ENCODE results near the gene RINL.

The RINL gene

GRCh38 chr19:38840583-38840968 lies 37.5 kb downstream of the RINL start:
- Histone ChIP-seq H3K36me3 (ENCODE audit: insufficient read depth, low read length) (peaks cover 98% of the 10 kb centered on the region), H3K9me3 (ENCODE audit: insufficient read depth, low read length, severe bottlenecking) (no peaks in the 10 kb centered on the region), H3K27ac (ENCODE audit: low read length) (no peak overlapping the region), H3K9ac (ENCODE audit: low read depth, low read length) (no peak overlapping the region), H3K79me2 (ENCODE audit: insufficient read depth, low read length) (peaks cover 58% of the 10 kb centered on the region), H2AFZ (ENCODE audit: low read depth, low read length) (no peak overlapping the region), H3K4me3 (ENCODE audit: low read depth in 1 of 2, low read length in 2 of 2) (no peak overlapping the region), H4K20me1 (ENCODE audit: insufficient read depth, low read length) (peaks cover 87% of the 10 kb centered on the region), H3K4me2 (ENCODE audit: insufficient read depth, low read length) (no peak overlapping the region), H3K4me1 (ENCODE audit: insufficient read depth, low read length) (peaks cover 19% of the 10 kb centered on the region), H3K27me3 (ENCODE audit: insufficient read depth, low read length, poor library complexity) (no peaks in the 10 kb centered on the region)
- TF ChIP-seq EZH2 (IDR thresholded peaks at IDR 0.05; ENCODE audit: borderline replicate concordance, low read depth, low read length, severe bottlenecking): no peak
- DNase-seq: no peak
- no peak for ATAC-seq (ENCODE audit: insufficient read depth, low read depth)

GRCh38 chr19:38839816-38840582 lies 38.1 kb downstream of the RINL start:
- H2AFZ ChIP-seq (ENCODE audit: low read depth, low read length): no peak overlapping the region
- ATAC-seq (ENCODE audit: insufficient read depth, low read depth) (no peak), DNase-seq (no peak)
- H3K27ac ChIP-seq (ENCODE audit: low read length): no peak overlapping the region
- peaks cover 15% of the 10 kb centered on the region; the same call in 1 of the 2 replicates for H3K4me1 ChIP-seq (ENCODE audit: insufficient read depth, low read length)
- peaks cover 96% of the 10 kb centered on the region for H3K36me3 ChIP-seq (ENCODE audit: insufficient read depth, low read length)
- H3K9ac ChIP-seq (ENCODE audit: low read depth, low read length): no peak overlapping the region
- H3K9me3 ChIP-seq (ENCODE audit: insufficient read depth, low read length, severe bottlenecking): no peaks in the 10 kb centered on the region
- H4K20me1 ChIP-seq (ENCODE audit: insufficient read depth, low read length): peaks cover 81% of the 10 kb centered on the region
- H3K4me3 ChIP-seq (ENCODE audit: low read depth in 1 of 2, low read length in 2 of 2): no peak overlapping the region
- H3K4me2 ChIP-seq (ENCODE audit: insufficient read depth, low read length): no peak overlapping the region
- H3K27me3 ChIP-seq (ENCODE audit: insufficient read depth, low read length, poor library complexity): no peaks in the 10 kb centered on the region
- peaks cover 52% of the 10 kb centered on the region for H3K79me2 ChIP-seq (ENCODE audit: insufficient read depth, low read length)
- TF ChIP-seq CTCF (IDR thresholded peaks at IDR 0.05; ENCODE audit: borderline replicate concordance, extremely low read depth, low read length, poor library complexity, severe bottlenecking) (no peak), EZH2 (IDR thresholded peaks at IDR 0.05; ENCODE audit: borderline replicate concordance, low read depth, low read length, severe bottlenecking) (no peak)

GRCh38 chr19:38838986-38839761 lies 38.9 kb downstream of the RINL start:
- DNase-seq: no peak
- Histone ChIP-seq H3K27me3 (ENCODE audit: insufficient read depth, low read length, poor library complexity) (no peaks in the 10 kb centered on the region), H3K79me2 (ENCODE audit: insufficient read depth, low read length) (peaks cover 44% of the 10 kb centered on the region), H3K4me2 (ENCODE audit: insufficient read depth, low read length) (no peak overlapping the region), H2AFZ (ENCODE audit: low read depth, low read length) (no peak overlapping the region), H3K9ac (ENCODE audit: low read depth, low read length) (no peak overlapping the region), H3K4me3 (ENCODE audit: low read depth in 1 of 2, low read length in 2 of 2) (no peak overlapping the region), H3K27ac (ENCODE audit: low read length) (no peak overlapping the region), H3K4me1 (ENCODE audit: insufficient read depth, low read length) (peaks cover 11% of the 10 kb centered on the region; the same call in 1 of the 2 replicates), H4K20me1 (ENCODE audit: insufficient read depth, low read length) (peaks cover 73% of the 10 kb centered on the region), H3K9me3 (ENCODE audit: insufficient read depth, low read length, severe bottlenecking) (no peaks in the 10 kb centered on the region), H3K36me3 (ENCODE audit: insufficient read depth, low read length) (peaks cover 88% of the 10 kb centered on the region)
- TF ChIP-seq CTCF (IDR thresholded peaks at IDR 0.05; ENCODE audit: borderline replicate concordance, extremely low read depth, low read length, poor library complexity, severe bottlenecking) (no peak), EZH2 (IDR thresholded peaks at IDR 0.05; ENCODE audit: borderline replicate concordance, low read depth, low read length, severe bottlenecking) (no peak)
- no peak for ATAC-seq (ENCODE audit: insufficient read depth, low read depth)

Measured in DND-41 (cell line).